Measurements from ENCODE around the gene MMEL1. TPM values are rescaled to one million over a fixed set of nuclear protein-coding genes. Genes with fewer than 3 reads are reported as not detected.
"Not testable (repeated sequence)": the region's sequence is repeated elsewhere in the genome, so short reads cannot be mapped to it uniquely, and the experiment has no call there.

Gene MMEL1, protein sequence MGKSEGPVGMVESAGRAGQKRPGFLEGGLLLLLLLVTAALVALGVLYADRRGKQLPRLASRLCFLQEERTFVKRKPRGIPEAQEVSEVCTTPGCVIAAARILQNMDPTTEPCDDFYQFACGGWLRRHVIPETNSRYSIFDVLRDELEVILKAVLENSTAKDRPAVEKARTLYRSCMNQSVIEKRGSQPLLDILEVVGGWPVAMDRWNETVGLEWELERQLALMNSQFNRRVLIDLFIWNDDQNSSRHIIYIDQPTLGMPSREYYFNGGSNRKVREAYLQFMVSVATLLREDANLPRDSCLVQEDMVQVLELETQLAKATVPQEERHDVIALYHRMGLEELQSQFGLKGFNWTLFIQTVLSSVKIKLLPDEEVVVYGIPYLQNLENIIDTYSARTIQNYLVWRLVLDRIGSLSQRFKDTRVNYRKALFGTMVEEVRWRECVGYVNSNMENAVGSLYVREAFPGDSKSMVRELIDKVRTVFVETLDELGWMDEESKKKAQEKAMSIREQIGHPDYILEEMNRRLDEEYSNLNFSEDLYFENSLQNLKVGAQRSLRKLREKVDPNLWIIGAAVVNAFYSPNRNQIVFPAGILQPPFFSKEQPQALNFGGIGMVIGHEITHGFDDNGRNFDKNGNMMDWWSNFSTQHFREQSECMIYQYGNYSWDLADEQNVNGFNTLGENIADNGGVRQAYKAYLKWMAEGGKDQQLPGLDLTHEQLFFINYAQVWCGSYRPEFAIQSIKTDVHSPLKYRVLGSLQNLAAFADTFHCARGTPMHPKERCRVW
- not detected in 2 replicates for total RNA-seq (2014; rRNA removed; shearing (Covaris generic))
- not detected in 2 replicates for polyA plus RNA-seq (2015; cell fraction: cytosol; rRNA removed)
- polyA plus RNA-seq (2015; cell fraction: nucleus; rRNA removed): not detected in 2 replicates

DNA sequence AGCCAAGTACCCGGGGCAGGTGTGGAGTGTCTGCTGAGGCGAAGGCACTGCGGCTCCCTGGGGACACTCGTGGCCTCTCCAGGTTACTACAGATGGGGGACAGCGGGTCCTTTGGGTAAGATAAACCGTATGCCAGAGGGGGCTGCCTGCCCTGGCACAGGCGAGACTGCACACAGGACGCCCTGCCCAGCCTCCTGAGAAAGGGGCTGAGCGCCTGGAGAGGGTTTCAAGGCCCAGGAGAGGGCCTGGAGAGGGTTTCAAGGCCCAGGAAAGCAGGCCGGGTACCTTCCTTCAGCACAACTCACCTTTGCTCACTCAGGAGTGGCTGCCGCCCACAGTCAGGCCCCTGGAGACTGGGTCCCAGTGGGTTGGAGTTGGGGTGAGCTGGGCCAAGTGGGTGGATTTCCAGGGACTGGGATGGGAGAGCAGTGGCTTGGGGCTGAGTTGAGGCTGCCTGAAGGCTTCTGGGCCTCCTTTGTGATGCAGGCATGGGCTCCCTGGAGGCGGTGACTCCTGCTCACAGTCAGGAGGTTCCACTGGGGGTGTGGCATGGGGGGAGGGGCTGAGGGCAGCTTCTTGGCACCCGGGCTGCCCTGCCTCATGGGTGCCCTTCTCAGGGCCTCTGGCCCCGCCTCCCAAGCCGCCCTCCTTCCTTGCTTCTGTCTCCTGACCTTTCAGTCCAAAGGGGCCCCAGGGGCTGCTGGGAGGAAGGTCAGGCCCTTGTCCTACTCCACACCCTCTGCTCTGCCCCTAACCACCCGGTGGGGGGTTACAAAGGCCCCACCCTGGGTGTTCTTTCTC, at the start of gene MMEL1:
Gene MMEL1 (minus strand): TSS at position 456 of the 801 bp plus-strand sequence. CDS start 3,532 bp downstream, outside the sequence.
- DNase-seq (ENCODE audit: low read depth): no peak

DNA sequence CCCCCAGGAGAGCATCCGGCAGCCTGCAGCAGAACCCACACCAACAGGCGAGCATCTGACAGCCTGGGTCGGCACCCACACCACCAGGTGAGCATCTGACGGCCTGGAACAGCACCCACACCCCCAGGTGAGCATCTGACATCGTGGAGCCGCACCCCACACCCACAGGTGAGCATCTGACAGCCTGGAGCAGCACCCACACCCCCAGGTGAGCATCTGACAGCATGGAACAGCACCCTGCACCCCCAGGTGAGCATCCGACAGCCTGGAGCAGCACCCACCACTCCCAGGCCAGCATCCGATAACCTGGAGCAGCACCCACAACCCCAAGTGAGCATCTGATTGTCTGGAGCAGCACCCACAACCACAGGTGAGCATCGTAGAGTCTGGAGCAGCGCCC, 43.9 kb upstream of the MMEL1 start:
- not testable (repeated sequence) for DNase-seq (ENCODE audit: low read depth)

DNA sequence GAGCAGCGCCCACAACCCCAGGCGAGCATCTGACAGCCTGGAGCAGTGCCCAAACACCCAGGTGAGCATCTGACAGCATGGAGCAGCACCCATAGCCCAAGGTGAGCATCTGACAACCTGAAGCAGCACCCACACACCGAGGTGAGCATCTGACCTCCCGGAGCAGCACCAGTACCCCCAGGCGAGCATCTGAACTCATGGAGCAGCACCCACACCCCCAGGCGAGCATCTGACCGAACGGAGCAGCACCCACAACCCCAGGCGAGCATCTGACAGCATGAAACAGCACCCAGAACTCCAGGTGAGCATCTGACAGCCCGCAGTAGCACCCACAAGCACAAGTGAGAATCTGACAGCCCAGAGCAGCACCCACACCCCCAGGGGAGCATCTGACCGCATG, 38.8 kb upstream of the MMEL1 start:
- not testable (repeated sequence) for DNase-seq (ENCODE audit: low read depth)

DNA sequence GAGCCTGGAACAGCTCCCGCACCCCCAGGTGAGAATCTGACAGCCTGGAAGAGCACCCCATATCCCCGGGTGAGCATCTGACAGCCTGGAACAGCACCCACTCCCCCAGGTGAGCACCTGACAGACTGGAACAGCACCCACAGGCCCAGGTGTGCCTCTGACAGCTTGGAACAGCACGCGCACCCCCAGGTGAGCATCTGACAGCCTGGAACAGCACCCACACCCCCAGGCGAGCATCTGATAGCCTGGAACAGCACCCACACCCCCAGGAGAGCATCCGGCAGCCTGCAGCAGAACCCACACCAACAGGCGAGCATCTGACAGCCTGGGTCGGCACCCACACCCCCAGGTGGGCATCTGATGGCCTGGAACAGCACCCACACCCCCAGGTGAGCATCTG, 27.0 kb upstream of the MMEL1 start:
- DNase-seq (ENCODE audit: low read depth): not testable (repeated sequence)

DNA sequence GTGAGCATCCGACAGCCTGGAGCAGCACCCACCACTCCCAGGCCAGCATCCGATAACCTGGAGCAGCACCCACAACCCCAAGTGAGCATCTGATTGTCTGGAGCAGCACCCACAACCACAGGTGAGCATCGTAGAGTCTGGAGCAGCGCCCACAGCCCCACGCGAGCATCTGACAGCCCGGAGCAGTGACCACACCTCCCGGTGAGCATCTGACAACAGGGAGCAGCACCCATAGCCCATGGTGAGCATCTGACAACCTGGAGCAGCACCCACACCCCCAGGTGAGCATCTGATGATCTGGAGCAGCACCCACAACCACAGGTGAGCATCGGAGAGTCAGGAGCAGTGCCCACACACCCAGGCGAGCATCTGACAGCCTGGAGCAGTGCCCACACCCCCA, 25.1 kb upstream of the MMEL1 start:
- DNase-seq (ENCODE audit: low read depth): not testable (repeated sequence)

DNA sequence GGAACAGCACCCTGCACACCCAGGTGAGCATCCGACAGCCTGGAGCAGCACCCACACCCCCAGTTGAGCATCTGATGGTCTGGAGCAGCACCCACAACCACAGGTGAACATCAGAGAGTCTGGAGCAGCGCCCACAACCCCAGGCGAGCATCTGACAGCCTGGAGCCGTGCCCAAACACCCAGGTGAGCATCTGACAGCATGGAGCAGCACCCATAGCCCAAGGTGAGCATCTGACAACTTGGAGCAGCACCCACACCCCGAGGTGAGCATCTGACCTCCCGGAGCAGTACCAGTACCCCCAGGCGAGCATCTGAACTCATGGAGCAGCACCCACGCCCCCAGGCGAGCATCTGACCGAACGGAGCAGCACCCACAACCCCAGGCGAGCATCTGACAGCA, 24.3 kb upstream of the MMEL1 start:
- not testable (repeated sequence) for DNase-seq (ENCODE audit: low read depth)

DNA sequence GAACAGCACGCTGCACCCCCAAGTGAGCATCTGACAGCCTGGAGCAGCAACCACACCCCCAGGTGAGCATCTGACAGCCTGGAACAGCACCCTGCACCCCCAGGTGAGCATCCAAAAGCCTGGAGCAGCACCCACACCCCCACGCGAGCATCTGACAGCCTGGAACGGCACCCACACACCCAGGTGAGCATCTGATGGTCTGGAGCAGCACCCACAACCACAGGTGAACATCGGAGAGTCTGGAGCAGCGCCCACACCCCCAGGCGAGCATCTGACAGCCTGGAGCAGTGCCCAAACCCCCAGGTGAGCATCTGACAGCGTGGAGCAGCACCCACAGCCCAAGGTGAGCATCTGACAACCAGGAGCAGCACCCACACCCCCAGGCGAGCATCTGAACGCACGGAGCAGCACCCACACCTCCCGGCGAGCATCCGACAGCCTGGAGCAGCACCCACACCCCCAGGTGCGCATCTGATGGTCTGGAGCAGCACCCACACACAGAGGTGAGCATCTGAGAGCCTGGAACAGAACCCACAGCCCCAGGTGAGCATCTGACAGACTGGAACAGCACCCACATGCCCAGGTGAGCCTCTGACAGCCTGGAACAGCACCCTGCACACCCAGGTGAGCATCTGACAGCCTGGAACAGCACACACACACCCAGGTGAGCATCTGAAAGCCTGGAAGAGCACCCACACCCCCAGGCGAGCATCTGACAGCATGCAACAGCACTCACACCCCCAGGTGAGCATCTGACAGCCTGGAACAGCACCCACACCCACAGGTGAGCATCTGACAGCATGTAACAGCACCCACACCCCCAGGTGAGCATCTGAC, 23.0 kb upstream of the MMEL1 start:
- not testable (repeated sequence) for DNase-seq (ENCODE audit: low read depth)

DNA sequence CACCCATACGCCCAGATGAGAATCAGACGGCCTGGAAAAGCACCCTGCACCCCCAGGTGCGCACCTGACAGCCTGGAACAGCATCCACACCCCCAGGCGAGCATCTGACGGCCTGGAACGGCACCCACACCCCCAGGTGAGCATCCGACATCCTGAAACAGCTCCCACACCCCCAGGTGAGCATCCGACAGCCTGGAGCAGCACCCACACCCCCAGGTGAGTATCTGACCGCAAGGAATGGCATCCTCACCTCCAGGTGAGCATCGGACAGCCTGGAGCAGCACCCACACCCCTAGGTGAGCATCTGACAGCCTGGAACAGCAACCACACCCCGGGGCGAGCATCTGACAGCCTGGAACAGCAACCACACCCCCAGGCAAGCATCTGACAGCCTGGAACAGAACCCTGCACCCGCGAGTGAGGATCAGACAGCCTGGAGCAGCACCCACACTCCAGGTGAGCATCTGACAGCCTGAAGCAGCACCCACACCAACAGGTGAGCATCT, 21.7 kb upstream of the MMEL1 start:
- DNase-seq (ENCODE audit: low read depth): not testable (repeated sequence)

DNA sequence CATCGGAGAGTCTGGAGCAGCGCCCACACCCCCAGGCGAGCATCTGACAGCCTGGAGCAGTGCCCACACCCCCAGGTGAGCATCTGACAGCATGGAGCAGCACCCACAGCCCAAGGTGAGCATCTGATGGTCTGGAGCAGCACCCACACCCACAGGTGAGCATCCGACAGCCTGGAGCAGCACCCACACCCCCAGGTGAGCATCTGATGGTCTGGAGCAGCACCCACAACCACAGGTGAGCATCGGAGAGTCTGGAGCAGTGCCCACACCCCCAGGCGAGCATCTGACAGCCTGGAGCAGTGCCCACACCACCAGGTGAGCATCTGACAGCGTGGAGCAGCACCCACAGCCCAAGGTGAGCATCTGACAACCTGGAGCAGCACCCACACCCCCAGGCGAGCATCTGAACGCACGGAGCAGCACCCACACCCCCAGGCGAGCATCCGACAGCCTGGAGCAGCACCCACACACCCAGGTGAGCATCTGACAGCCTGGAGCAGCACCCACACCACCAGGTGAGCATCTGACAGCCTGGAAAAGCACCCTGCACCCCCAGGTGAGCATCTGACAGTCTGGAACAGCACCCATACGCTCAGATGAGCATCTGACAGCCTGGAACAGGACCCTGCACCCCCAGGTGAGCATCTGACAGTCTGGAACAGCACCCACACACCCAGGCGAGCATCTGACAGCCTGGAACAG, 21.1 kb upstream of the MMEL1 start:
- DNase-seq (ENCODE audit: low read depth): not testable (repeated sequence)

DNA sequence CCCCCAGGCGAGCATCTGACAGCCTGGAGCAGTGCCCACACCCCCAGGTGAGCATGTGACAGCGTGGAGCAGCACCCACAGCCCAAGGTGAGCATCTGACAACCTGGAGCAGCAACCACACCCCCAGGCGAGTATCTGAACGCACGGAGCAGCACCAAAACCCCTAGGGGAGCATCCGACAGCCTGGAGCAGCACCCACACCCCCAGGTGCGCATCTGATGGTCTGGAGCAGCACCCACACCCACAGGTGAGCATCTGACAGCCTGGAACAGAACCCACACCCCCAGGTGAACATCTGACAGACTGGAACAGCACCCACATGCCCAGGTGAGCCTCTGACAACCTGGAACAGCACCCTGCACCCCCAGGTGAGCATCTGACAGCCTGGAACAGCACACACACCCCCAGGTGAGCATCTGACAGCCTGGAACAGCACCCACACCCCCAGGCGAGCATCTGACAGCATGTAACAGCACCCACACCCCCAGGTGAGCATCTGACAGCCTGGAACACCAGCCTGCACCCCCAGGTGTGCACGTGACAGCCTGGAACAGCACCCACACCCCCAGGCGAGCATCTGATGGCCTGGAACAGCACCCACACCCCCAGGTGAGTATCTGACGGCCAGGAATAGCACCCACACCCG, 20.2 kb upstream of the MMEL1 start:
- not testable (repeated sequence) for DNase-seq (ENCODE audit: low read depth)

DNA sequence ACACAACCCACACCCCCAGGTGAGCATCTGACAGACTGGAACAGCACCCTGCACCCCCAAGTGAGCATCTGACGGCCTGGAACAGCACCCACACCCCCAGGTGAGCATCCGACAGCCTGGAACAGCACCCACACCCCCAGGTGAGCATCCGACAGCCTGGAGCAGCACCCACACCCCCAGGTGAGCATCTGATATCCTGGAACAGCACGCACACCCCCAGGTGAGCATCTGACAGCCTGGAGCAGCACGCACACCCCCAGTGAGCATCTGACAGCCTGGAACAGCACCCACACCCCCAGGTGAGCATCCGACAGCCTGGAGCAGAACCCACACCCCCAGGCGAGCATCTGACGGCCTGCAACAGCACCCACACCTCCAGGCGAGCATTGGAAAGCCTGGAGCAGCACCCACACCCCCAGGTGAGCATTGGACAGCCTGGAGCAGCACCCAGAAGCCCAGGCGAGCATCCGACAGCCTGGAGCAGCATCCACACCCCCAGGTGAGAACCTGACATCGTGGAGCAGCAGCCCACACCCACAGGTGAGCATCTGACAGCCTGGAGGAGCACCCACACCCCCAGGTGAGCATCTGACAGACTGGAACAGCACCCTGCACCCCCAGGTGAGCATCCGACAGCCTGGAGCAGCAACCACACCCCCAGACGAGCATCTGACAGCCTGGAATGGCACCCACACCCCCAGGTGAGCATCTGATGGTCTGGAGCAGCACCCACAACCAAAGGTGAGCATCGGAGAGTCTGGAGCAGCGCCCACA, 19.5 kb upstream of the MMEL1 start:
- DNase-seq (ENCODE audit: low read depth): not testable (repeated sequence)

DNA sequence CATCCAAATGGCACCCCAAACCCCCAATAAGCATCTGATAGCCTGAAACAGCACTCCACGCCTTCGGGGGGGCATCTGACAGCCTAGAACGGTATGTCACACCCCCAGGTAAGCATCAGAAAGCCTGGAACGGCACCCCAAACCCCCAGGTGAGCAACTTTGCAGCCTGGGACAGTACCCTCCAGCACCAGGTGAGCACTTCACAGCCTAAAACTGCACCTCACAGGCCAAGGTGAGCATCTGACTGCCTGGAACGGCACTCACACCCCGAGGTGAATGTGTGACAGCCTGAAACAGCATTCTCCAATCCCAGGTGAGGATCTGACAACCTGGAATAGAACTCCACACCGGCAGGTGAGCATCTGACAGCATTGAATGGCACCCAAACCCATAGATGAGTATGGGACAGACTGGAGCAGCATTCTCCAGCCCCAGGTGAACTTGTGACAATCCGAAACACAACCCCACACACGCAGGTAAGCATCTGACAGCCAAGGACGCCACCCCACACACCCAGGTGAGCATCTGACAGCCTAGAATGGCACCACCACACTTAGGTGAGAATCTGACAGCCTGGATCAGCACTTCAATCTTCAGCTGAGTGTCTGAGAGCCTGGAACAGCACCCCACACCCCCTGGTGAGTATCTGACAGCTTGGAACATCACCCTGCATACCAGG, 18.3 kb upstream of the MMEL1 start:
- no peak for DNase-seq (ENCODE audit: low read depth)

DNA sequence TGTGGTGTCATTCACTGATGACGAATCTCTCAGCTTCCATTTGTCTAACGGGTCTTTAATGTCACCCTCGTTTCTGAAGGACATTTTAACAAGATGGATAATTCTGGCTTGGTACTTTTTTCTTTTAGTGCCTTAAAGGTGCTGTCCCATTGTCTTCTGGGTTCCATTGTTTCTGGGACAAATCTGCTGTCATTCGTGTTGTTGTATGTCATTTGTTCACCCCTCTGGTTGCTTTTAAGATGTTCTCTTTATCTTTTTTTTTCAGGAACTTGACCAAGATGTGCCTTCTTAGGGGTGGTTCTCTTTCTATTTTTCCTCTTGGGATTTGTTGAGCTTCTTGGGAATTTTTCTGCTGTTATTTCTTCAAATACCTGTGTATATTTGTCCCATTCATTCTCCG, 14.0 kb upstream of the MMEL1 start:
- DNase-seq (ENCODE audit: low read depth): no peak

DNA sequence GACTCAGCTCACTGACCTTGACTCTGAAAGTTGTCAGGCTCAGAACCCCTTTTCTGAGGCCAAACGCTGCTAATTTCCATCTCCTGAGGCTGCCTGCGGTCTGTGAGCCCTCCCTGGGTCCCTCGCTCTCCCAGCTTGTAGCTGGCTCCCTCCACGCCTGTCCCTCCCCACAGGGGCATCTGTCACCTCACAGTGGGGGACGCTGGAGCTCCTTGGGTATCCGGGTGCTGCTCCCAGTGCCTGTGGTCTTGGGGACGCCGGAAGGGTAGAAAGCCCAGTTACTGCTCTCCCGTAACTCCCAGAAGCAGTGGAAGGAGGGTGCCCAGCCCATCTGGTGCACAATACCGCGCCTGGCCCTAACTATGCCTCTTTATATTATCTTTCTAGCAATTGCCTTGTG, 13.0 kb upstream of the MMEL1 start:
- DNase-seq (ENCODE audit: low read depth): no peak

DNA sequence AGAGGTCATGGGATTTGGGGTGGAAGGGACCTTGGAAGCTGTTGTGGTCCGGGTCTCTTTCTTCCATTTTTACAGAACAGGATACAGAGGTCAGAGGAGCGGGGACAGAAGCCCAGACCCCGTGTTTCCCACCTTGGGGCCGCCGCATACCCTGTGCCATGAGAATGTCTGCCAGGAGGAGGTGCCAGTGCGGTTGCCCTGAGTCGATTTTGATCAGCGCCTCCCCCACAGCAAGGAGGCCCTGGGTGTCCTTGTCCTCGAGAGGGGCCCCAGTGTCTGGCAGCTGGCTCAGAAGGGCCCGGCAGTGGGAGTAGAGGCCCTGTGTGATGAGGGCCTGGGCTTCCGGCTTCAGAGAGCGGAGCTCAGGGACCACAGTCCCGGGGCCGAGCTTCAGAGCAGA, 12.3 kb upstream of the MMEL1 start:
- DNase-seq (ENCODE audit: low read depth): no peak

DNA sequence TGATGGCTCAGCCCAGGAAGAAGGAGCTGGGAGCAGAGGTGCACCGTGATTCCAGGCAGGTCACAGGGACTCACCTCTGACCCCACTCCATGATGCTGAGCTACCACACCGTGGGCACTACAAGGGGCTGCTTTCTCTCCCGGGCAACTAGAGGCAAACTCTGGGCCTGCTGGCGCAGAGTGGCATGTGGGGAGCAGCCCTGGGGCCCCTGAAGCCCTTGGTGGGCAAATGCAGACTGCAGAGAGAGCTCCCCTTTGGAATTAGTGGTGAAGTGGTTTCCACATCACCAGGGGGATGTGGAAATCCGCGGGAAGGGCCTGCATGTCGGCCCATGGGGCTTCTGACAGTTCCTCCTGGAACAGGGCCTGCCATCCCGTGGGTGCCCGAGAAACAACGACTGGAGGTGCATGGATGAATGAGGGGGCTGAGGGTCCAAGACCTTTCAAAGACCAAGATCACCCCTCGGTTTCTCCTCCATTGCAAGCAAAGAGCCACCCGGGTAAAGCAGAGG, 11.8 kb upstream of the MMEL1 start:
- DNase-seq (ENCODE audit: low read depth): no peak

DNA sequence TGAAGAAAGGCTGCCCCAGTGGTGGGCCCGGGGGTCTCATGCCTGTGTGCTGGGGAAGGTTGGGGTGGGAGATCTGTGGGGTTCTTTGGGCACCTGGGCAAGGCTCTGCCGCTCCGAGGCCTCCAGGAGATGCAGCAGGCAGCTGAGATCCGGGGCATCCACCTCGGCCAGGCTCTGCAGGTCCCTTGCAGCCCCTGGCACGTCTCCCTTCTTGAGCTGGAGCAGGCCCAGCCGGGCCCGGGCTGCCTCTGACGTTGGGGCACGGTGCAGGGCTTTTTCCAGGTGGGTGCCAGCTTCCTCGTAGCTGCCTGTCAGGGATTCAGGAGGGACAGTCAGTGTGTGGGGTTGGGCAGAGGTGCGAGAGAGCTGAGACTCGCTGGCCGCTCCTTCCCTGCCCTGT, 11.4 kb upstream of the MMEL1 start:
- no peak for DNase-seq (ENCODE audit: low read depth)

Measured in HT1080 (cell line).